Activated B cell treated with CpG ODN at 0.5 μM for 24 hours (primary cell): ENCODE measurements around the gene SETD3. TPM values are rescaled to one million over a fixed set of nuclear protein-coding genes. Genes with fewer than 3 reads are reported as not detected.

Experiments
- ATAC-seq: fragments of 200-7000 bp; cut with Tn5 transposase; one replicate; pipeline ENCODE4 v1.10.0; 2021; ENCODE audit warnings: low read depth, mild to moderate bottlenecking, moderate library complexity
- CTCF ChIA-PET: fragments of 350-600 bp; sonication (Branson Sonifier 250); formaldehyde crosslinking; loops from one replicate; lab custom pipeline; 2021; ENCODE audit warnings: antibody characterized with exemption; lab: Charles Lee
- POLR2A ChIA-PET: fragments of 350-600 bp; sonication (Branson Sonifier 250); formaldehyde crosslinking; loops from one replicate; lab custom pipeline; 2021; ENCODE audit warnings: antibody characterized with exemption; lab: Charles Lee
- DNase-seq: peaks from one replicate; pipeline ENCODE4 v3.0.0; 2022
- H3K27ac Mint-ChIP-seq: one replicate; pipeline ENCODE4 v1.8.0; 2020; ENCODE audit warnings: mixed read lengths
- H3K27me3 Mint-ChIP-seq: one replicate; pipeline ENCODE4 v1.8.0; 2021; ENCODE audit warnings: mixed read lengths
- H3K36me3 Mint-ChIP-seq: one replicate; pipeline ENCODE4 v1.8.0; 2021; ENCODE audit warnings: low read depth, mixed read lengths
- H3K4me1 Mint-ChIP-seq: one replicate; pipeline ENCODE4 v1.8.0; 2021; ENCODE audit warnings: mixed read lengths
- H3K4me3 Mint-ChIP-seq: one replicate; pipeline ENCODE4 v1.8.0; 2020; ENCODE audit warnings: mild to moderate bottlenecking, mixed read lengths
- H3K9me3 Mint-ChIP-seq: one replicate; pipeline ENCODE4 v1.8.0; 2020; ENCODE audit warnings: mixed read lengths
- CTCF ChIP-seq: fragments of 200-600 bp; IDR thresholded peaks from one replicate; pipeline ENCODE4 v1.8.0; 2022; ENCODE audit warnings: antibody characterized with exemption, mild to moderate bottlenecking
- intact Hi-C: fragments of 100-400 bp; cut with micrococcal nuclease; formaldehyde crosslinking; loops from one replicate; pipeline ENCODE4 v1.15.1; 2024
- total RNA-seq: library from RNA; stranded (reverse); gene quantifications from 2 replicates; pipeline ENCODE4 v1.2.3, GENCODE V29; 2022

Gene SETD3
- total RNA-seq, 1 donor from 2014 or later, result 31.9 TPM

GRCh38 chr14:99524804-99525698 lies 44.4 kb upstream of the SETD3 start:
- no peaks in the 10 kb centered on the region for H3K9me3 Mint-ChIP-seq
- ChIA-PET POLR2A (no interaction called here), CTCF (no interaction called here)
- intact Hi-C loops, result no loop called here
- H3K36me3 Mint-ChIP-seq, result no peaks in the 10 kb centered on the region
- TF ChIP-seq CTCF, result no peak
- no peak overlapping the region for H3K4me3 Mint-ChIP-seq
- ATAC-seq, result no peak
- no peaks in the 10 kb centered on the region for H3K27me3 Mint-ChIP-seq
- no peak for DNase-seq
- H3K4me1 Mint-ChIP-seq, result peaks cover 2% of the 10 kb centered on the region
- H3K27ac Mint-ChIP-seq, result no peak overlapping the region

GRCh38 chr14:99524091-99524661 lies 43.5 kb upstream of the SETD3 start:
- ChIA-PET POLR2A (no interaction called here), CTCF (no interaction called here)
- no peaks in the 10 kb centered on the region for H3K27me3 Mint-ChIP-seq
- no peak for TF ChIP-seq CTCF
- intact Hi-C loops, result no loop called here
- H3K9me3 Mint-ChIP-seq, result no peaks in the 10 kb centered on the region
- no peak for DNase-seq
- ATAC-seq, result no peak
- no peak overlapping the region for H3K27ac Mint-ChIP-seq
- no peaks in the 10 kb centered on the region for H3K36me3 Mint-ChIP-seq
- peaks cover 2% of the 10 kb centered on the region for H3K4me1 Mint-ChIP-seq
- H3K4me3 Mint-ChIP-seq, result no peak overlapping the region

- Mint-ChIP-seq H3K27ac (no peak overlapping the region), H3K36me3 (no peaks in the 10 kb centered on the region), H3K27me3 (no peaks in the 10 kb centered on the region), H3K4me1 (peaks cover 2% of the 10 kb centered on the region), H3K4me3 (no peak overlapping the region), H3K9me3 (no peaks in the 10 kb centered on the region)
- ATAC-seq (no peak), DNase-seq (no peak)
- TF ChIP-seq CTCF, result no peak
- intact Hi-C loops, result no loop called here
- CTCF ChIA-PET, result no interaction called here
- POLR2A ChIA-PET, result no interaction called here
Observed at GRCh38 chr14:99523704-99524055, 43.0 kb upstream of the SETD3 start.

- H3K4me3 Mint-ChIP-seq, result no peak overlapping the region
- H3K36me3 Mint-ChIP-seq, result no peaks in the 10 kb centered on the region
- intact Hi-C loops, result no loop called here
- no peaks in the 10 kb centered on the region for H3K27me3 Mint-ChIP-seq
- DNase-seq (no peak), ATAC-seq (no peak)
- peaks cover 2% of the 10 kb centered on the region for H3K4me1 Mint-ChIP-seq
- ChIA-PET CTCF (no interaction called here), POLR2A (no interaction called here)
- no peak overlapping the region for H3K27ac Mint-ChIP-seq
- no peaks in the 10 kb centered on the region for H3K9me3 Mint-ChIP-seq
- no peak for TF ChIP-seq CTCF
Observed at GRCh38 chr14:99522934-99523703, 42.5 kb upstream of the SETD3 start.

- Mint-ChIP-seq H3K36me3 (no peaks in the 10 kb centered on the region), H3K9me3 (no peaks in the 10 kb centered on the region), H3K27me3 (no peaks in the 10 kb centered on the region), H3K4me1 (peaks cover 2% of the 10 kb centered on the region), H3K4me3 (no peak overlapping the region), H3K27ac (no peak overlapping the region)
- ATAC-seq (no peak), DNase-seq (no peak)
- intact Hi-C loops, result no loop called here
- POLR2A ChIA-PET, result no interaction called here
- no peak for TF ChIP-seq CTCF
- CTCF ChIA-PET, result no interaction called here
Observed at GRCh38 chr14:99522457-99522891, 41.8 kb upstream of the SETD3 start.
